Measurements from ENCODE around the gene SCP2D1. TPM values are rescaled to one million over a fixed set of nuclear protein-coding genes. Genes with fewer than 3 reads are reported as not detected.

The SCP2D1 gene
- total RNA-seq, 1 donor from 2014 or later: not detected

DNA sequence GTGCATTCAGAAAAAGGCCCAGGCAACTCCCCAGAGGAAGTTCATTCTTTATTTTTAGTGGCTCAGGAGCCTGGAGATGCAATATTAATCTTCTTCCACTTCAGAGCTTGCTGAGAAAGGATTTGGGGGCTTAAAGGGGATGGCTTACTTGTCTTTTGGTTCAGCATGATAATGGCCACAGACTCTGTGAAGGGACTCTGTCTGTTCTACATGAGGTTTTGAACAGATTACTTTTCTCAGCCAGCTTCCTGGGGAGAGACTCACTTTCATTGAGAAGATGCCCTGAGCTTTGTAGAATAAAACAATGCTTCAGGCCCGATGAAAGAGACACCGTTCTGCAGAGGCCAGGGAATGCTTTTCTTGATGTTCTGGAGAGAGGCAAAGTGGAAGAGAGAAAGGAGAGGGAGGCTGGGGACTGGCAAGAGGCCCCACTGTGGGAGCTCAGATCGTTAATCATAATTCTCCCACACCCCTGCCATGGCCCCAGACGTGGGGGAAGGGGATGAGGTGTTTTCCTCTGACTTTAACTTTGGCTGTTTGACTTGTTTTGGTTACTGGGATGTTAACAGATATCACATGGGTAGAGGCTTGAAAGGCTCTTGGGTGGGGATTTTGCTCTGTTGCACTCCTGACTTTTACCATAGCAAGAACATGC, 19.1 kb downstream of the SCP2D1 start:
- no peaks in the 10 kb centered on the region for H3K36me3 Mint-ChIP-seq (ENCODE audit: low read depth)
- no peaks in the 10 kb centered on the region for H3K27me3 Mint-ChIP-seq
- H3K9me3 Mint-ChIP-seq: no peaks in the 10 kb centered on the region
- POLR2A ChIA-PET: no interaction called here
- no peak for ATAC-seq (ENCODE audit: low read depth)
- DNase-seq: no peak
- no peak overlapping the region for H3K27ac Mint-ChIP-seq
- CTCF ChIA-PET: no interaction called here
- TF ChIP-seq, protein P1, sequence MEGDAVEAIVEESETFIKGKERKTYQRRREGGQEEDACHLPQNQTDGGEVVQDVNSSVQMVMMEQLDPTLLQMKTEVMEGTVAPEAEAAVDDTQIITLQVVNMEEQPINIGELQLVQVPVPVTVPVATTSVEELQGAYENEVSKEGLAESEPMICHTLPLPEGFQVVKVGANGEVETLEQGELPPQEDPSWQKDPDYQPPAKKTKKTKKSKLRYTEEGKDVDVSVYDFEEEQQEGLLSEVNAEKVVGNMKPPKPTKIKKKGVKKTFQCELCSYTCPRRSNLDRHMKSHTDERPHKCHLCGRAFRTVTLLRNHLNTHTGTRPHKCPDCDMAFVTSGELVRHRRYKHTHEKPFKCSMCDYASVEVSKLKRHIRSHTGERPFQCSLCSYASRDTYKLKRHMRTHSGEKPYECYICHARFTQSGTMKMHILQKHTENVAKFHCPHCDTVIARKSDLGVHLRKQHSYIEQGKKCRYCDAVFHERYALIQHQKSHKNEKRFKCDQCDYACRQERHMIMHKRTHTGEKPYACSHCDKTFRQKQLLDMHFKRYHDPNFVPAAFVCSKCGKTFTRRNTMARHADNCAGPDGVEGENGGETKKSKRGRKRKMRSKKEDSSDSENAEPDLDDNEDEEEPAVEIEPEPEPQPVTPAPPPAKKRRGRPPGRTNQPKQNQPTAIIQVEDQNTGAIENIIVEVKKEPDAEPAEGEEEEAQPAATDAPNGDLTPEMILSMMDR (IDR thresholded peaks at IDR 0.05): no peak
- intact Hi-C loops (cut with micrococcal nuclease): no loop called here
- H3K4me1 Mint-ChIP-seq: no peaks in the 10 kb centered on the region
- H3K4me3 Mint-ChIP-seq: no peak overlapping the region

DNA sequence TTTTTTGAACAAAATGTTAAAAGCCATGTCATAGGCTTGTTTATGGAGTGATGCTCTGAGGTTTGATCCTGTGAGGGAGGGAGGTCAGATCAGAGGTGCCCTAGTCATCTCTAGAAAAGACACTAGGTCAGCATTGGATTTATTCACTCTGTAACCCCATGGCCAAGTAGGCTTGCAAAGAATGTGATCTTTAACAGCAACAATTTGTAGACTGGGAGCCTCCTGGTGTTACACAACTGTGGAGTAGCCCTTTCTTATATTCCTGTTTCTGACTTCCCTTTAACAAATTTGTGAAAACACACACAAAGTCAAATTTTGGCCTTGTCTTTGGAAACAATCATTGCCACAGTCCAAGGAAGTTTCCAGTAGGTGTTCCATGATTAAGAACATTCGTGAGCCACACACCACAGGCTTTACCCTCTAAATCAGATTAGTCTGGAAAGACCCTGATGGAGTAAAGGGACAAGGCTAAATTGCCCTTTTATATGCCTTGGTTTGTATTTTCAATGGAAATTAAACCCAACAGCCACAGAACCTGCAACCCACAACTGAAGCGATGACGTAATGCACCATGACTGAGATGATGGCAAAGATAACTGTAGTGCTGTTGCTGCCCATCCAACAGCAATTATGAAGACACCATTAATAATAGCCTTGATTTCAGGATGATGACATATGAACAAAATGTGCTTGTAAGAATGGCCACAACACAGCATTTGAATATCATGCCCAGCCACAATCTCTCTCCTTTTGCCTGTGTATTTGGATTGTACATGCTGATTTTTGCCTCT, 22.1 kb downstream of the SCP2D1 start:
- POLR2A ChIA-PET: no interaction called here
- TF ChIP-seq, protein P1 (IDR thresholded peaks at IDR 0.05): no peak
- Mint-ChIP-seq H3K27ac (no peak overlapping the region), H3K9me3 (no peaks in the 10 kb centered on the region), H3K27me3 (no peaks in the 10 kb centered on the region), H3K36me3 (ENCODE audit: low read depth) (no peaks in the 10 kb centered on the region), H3K4me1 (no peaks in the 10 kb centered on the region), H3K4me3 (no peak overlapping the region)
- intact Hi-C loops (cut with micrococcal nuclease): no loop called here
- DNase-seq: no peak
- no peak for ATAC-seq (ENCODE audit: low read depth)
- CTCF ChIA-PET: no interaction called here

DNA sequence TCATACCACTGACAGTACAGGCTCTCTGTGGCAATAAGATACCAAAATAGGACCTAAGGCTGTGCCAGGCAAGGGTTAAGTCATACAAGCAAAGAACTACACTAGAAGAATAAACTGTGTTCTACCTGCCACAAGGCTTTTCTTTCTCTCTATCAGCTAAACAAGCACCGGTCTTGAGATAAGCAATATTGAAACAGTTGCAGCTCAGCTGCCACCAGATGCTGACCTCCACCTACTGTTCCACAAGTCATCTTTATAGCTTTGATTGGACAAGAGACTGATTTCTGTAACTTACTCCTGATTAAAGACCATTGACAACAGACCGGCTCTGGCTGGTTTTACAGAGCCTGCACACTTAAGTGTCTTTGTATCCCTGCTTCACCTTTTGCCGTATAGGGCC, 24.1 kb downstream of the SCP2D1 start:
- H3K4me1 Mint-ChIP-seq: no peaks in the 10 kb centered on the region
- no peak overlapping the region for H3K4me3 Mint-ChIP-seq
- H3K36me3 Mint-ChIP-seq (ENCODE audit: low read depth): no peaks in the 10 kb centered on the region
- no peaks in the 10 kb centered on the region for H3K9me3 Mint-ChIP-seq
- DNase-seq: no peak
- no peaks in the 10 kb centered on the region for H3K27me3 Mint-ChIP-seq
- ChIA-PET POLR2A (no interaction called here), CTCF (no interaction called here)
- H3K27ac Mint-ChIP-seq: no peak overlapping the region
- intact Hi-C loops (cut with micrococcal nuclease): no loop called here
- TF ChIP-seq, protein P1 (IDR thresholded peaks at IDR 0.05): no peak
- ATAC-seq (ENCODE audit: low read depth): no peak

DNA sequence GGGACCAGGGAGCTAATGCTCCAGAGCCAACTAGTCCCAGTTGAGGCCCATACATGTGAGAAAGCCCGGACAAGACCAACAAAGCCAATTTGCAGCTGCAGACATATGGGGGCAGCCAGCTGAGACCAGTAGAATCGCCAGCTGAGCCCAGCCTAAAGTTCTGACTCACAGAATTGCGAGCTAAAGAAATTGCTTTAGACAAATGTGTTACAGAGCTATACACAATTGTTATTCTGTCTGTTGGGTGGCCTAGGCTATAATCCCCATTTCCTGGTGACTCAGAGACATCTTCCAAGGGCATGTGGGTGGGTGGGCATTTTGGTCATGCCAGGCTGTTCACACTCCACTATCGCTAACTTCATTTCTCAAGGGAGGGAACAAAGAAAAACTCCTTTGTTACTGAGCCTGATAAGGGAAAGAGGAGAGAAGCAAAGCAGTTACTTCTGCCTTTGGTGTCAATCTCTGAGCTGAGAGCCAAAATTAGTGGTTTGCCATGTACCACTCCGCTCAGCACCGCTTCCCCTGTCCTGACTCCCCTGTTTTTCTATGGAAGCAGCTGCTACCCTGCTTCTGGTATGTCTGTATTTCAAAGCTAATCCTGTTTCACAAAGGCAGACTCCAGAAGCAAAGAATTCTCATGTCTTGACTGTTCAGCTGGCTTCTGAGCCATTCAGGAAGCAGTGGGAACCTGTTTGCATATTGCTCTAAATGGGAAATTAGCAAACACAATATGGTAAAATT, 26.1 kb downstream of the SCP2D1 start:
- Mint-ChIP-seq H3K4me1 (no peaks in the 10 kb centered on the region), H3K4me3 (no peak overlapping the region), H3K27me3 (no peaks in the 10 kb centered on the region), H3K9me3 (no peaks in the 10 kb centered on the region), H3K27ac (no peak overlapping the region), H3K36me3 (ENCODE audit: low read depth) (no peaks in the 10 kb centered on the region)
- POLR2A ChIA-PET: no interaction called here
- intact Hi-C loops (cut with micrococcal nuclease): no loop called here
- DNase-seq (no peak), ATAC-seq (ENCODE audit: low read depth) (no peak)
- TF ChIP-seq, protein P1 (IDR thresholded peaks at IDR 0.05): no peak
- CTCF ChIA-PET: no interaction called here

DNA sequence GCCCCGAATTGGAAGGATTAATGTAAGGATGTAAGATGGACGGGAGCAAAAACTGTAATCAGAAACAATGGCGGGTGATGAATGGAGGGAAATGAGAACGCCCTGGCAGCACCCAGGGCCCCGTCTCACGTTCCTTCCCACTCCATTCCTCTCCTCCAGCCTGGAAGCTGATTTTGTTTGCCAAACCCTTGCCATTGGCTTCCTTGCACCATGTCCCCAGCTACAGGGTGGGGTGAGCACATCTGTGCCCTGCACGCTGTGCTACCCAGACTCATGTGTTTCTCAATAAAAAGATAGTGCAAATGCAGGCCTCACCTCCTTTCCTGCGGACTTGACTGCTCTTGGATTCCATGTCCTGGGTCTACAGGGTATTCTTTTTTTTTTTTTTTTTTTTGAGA, 26.7 kb downstream of the SCP2D1 start:
- intact Hi-C loops (cut with micrococcal nuclease): no loop called here
- Mint-ChIP-seq H3K27ac (no peak overlapping the region), H3K4me3 (no peak overlapping the region), H3K9me3 (no peaks in the 10 kb centered on the region), H3K4me1 (no peaks in the 10 kb centered on the region), H3K27me3 (no peaks in the 10 kb centered on the region), H3K36me3 (ENCODE audit: low read depth) (no peaks in the 10 kb centered on the region)
- ChIA-PET POLR2A (no interaction called here), CTCF (no interaction called here)
- ATAC-seq (ENCODE audit: low read depth) (no peak), DNase-seq (no peak)
- TF ChIP-seq, protein P1 (IDR thresholded peaks at IDR 0.05): no peak
